NOMO-1 treated with DMSO at 0.1 percent for 48 hours (cell line): ENCODE measurements around the gene SETX.

Experiments used
- DNase-seq: peaks from one replicate; lab custom pipeline; 2025; ENCODE audit not compliant: unreplicated experiment; lab: John Stamatoyannopoulos, UW

The SETX gene

DNA sequence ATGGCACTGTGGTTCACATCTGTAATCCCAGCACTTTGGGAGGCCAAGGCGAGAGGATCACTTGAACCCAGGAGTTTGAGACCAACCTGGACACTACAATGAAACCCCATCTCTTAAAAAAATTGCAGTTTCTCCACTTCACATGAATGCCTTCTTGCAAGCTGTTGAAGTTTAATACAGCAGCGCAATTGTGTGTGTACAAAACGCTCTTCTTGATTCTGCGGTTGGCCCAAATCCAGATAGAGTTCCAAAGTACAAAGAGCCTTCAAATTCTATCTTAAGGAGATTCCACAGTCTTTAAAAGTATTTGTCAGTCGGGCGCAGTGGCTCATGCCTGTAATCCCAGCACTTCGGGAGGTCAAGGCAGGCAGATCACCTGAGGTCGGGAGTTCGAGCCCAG, 9.3 kb upstream of the SETX start:
- DNase-seq = no peak

- DNase-seq = no peak
Observed at GRCh38 chr9:132357764-132358163, 3.0 kb upstream of the SETX start.

DNA sequence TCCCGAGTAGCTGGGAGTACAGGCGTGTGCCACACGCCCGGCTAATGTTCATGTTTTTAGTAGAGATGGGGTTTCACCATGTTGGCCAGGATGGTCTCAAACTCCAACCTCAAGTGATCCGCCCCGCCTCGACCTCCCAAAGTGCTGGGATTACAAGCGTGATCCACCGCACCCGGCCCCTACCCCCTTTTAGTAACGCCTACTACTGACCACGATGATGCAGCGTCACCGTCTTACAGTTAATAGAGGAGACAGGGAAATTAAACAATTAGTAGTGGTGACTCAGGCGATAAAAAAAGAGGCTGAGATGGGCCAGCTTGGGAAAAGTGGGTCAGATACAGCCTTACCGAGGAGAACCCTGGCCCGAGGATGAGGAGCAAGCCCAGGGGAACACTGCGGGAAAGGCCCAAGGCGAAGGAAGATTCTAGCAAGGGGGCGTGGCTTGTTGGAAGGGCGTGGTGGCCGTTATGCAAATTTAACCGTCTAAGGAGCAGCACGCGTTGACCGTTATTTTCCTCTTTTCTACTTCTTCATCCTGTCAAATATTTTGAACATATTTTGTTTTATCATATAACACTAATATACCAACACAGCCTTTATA, 1.6 kb upstream of the SETX start:
- DNase-seq = no peak

DNA sequence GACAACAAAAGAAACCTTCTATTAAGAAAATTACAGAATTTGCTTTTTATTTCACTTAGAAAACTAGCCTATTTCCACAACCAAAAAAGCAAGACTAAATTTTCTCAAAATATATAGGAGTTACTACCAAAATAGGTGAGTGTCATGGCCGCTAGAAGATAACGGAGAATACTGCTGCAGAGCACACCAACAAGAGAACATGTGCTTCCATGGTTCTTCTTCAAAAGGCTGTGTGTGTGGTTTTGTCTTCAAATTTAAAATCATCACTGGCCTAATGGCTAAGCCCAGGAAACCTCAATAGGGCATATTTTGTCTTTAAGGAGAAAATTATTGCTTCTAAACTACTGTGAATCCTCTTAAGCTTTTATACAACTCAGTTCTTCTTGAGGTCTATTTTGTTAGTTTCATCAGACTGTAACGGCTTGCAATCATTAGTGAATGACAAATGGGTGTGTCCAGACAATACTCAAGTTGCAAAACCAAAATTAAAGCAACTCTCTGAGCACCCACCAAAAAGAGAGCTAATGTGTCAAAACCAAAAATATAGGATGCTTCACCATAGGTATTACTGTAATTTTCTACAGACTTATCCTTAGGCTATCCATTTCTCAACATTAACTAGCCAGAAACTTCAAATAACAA, 3.3 kb downstream of the SETX start:
- peak; percentile 27 for DNase-seq

DNA sequence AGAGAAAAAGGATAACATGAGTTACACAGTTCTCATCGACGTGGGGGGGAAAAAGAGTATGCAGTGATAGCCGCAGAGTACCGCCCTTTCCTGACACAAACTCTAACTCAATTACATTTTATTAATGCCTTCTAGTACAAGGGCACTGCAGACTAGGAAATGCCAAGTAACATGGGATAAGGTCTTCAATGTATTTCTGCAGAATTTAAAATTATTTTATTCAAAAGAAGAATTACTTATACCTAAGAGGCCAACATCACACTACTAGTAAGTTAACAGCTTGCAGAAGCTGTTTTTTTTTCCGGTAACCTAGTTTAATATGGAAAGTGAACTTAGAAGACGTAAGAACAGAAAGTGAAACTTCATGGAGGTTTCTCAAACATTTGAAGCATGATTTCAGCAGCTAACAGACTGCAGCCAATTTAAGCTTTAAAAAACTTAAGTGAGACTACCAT, 3.9 kb downstream of the SETX start:
- peak; percentile 52 for DNase-seq

DNA sequence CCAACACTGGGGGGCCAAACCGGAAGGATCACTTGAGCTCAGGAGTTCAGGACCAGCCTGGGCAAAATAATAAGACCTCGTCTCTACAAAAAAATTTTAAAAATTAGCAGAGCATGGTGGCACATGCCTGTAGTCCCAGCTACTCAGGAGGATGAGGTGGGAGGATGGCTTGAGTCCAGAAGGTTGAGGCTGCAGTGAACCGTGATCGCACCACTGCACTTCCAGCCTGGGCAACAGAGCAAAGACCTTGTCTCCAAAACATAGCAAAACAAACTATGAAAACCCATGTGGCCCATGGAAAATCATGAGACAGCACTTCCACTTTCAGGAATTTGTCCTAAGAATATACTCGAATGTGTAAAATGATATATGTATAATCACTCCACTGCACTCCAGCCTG, 6.1 kb downstream of the SETX start:
- no peak for DNase-seq

DNA sequence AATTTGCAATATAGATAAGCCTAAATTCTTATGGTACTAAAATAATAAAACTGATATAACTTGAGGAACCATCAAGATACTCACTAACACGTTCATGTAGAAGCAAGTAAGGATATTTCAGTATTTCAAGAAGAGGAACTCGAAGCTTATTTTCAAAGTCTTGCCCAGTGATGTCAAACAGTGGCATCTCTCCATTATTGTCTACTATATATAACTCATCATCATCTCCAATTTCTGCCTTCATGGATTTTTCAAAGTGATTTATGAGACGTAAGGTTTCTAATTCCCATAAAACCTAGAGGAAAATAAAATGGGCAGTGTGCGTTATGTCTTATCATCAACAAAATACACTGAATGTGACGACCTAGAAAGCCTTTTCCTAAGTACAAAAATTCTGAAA, 8.6 kb downstream of the SETX start:
- no peak for DNase-seq

- DNase-seq = no peak
Observed at GRCh38 chr9:132341177-132341840, 13.5 kb downstream of the SETX start.

DNA sequence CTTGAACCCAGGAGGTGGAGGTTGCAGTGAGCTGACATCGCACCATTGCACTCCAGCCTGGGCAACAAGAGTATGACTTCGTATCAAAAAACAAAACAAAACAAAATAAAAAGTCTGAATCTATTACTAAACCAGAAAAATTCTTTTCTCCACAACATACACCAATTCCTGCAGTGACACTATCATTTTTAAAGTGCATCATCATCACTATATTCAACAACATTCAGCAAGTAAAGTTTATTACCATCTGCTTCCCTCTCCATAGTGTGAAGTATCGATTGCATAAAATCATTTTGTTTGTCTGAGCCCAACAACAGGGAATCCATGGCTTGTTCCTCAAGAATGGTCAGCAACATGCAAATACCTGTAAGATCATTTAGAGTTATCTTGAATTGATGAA, 20.4 kb downstream of the SETX start:
- DNase-seq = no peak

DNA sequence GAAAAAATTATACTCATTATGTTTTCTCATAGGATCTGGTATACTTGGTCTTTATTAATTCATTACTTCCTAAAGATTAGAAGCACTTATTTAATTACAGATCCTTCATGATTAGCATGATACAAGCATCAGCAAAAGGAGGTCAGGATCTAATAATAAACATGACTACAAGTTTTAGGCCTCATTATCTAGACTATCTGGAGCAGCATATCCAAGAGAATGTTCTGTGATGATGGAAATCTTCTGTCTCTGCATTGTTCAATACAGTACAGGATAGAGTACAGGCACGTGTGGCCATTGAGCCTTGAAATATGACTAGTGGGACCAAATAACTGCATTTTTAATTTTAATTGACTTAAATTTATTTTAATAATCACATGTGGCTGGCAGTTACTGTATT, 21.2 kb downstream of the SETX start:
- no peak for DNase-seq

DNA sequence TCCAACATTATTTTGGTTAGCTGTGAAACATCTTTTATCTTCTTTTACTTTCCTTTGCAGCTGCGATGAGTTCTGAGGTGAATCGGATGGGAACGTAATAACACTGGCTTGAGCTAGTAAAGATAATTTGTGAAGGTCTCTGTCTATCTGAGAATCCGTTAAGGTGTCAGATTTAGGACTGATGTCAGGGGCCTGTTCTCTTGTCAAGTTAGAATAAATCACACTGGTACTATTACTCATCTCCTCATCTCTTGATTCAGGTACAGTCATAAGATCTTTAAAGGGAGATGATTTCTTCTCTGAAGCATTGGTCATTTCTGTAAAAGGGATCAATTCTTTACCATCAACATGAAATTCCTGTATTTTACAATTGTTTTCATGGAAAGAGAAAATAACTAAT, 26.2 kb downstream of the SETX start:
- no peak for DNase-seq

GRCh38 chr9:132327537-132327936, 27.2 kb downstream of the SETX start:
- DNase-seq = no peak

- DNase-seq = no peak
Observed at GRCh38 chr9:132324425-132324824, 30.4 kb downstream of the SETX start.

DNA sequence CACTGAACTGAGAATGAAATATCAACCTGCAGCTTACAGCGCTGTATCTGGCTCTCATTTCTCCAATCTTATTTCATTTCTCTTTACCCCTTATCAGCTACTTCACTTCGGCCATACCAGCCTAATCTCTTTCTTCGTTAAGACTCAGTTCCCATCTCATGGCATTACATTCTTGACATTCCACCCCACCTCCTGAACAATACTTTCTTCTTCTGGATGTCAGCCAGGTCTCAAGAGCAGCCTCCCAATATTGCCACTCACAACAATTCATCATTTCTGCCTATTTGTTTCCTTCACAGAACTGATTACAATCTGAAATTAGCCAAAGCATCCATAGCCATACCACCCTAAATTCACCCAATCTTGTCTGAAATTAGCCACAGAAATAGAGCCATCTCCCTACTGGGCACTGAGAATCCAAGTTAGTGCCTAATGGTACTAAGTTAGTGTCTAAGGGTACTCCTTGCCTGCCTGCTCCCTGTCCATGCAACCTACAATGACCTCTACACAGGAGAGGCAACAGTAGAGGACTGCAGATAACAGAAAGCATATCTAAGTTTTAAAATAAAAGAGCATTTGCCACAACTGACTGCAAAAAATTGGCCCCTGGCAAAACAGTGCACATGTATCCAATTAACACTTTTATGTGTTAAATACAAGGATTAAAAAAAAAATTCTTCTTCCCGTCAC, 35.2 kb downstream of the SETX start:
- no peak for DNase-seq

GRCh38 chr9:132312873-132313272, 41.9 kb downstream of the SETX start:
- DNase-seq = no peak

GRCh38 chr9:132312426-132312825, 42.4 kb downstream of the SETX start:
- no peak for DNase-seq

- no peak for DNase-seq
Observed at GRCh38 chr9:132311978-132312377, 42.8 kb downstream of the SETX start.

GRCh38 chr9:132309056-132309455, 45.7 kb downstream of the SETX start:
- DNase-seq = no peak

DNA sequence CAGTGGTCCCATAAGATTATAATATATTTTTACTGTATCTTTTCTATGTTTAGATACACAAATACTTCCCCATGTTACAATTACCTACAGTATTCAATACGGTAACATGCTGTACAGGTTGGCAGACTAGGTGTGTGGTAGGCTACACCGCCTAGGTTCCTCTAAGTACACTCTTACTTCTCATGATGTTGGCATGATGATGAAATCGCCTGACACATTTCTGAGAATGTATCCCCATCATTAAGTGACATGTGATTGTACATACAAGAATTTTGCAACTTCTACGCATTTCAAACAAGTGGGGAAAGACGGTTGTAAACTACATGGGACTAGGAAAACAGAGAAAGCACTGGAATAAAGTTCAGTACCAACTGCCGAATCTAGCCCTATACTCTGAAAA, 53.3 kb downstream of the SETX start:
- DNase-seq = no peak

- no peak for DNase-seq
Observed at GRCh38 chr9:132299221-132299620, 55.6 kb downstream of the SETX start.

DNA sequence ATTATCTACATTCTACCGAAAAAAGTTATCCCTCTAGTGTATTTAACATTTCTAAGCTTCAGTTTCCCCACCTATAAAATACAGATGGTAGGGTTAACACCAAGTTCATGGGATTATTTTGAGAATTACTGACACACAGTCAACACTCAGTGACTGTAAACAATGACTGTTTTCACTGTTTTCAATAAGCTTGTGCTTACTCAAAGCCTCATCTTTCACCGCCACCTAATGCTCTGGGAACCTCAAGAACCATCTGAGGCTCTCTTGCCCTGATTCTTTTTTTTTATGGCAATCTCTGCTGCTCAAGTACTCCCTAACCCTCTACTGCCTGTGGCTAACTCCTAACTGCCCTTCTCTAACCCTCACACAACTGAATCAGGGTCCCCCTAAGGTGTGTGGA, 59.6 kb downstream of the SETX start:
- no peak for DNase-seq

- no peak for DNase-seq
Observed at GRCh38 chr9:132293145-132293721, 61.6 kb downstream of the SETX start.
